Liver (tissue), 9 donors: ENCODE results near the gene STAT1. TPM values are rescaled to one million over a fixed set of nuclear protein-coding genes. Genes with fewer than 3 reads are reported as not detected.

Experiments
- DNase-seq: peaks from one replicate; pipeline ENCODE4 v3.0.0-alpha.2; 2017; ENCODE audit warnings: low spot score
- H3K27ac ChIP-seq, 2 donors: one replicate each; pipeline ENCODE4 v1.7.0; 2013; ENCODE audit warnings: inconsistent platforms in 2 of 2, low read length in 2 of 2, control low read depth in 1 of 2, low read depth in 1 of 2, mild to moderate bottlenecking in 1 of 2
- H3K27me3 ChIP-seq, 4 donors: one replicate each; pipeline versions ENCODE4 v1.6.1 to v1.7.0; 2013; ENCODE audit warnings: low read length in 3 of 4, inconsistent platforms in 1 of 4, mild to moderate bottlenecking in 1 of 4, moderate library complexity in 1 of 4; ENCODE audit not compliant: control insufficient read depth in 4 of 4, insufficient read depth in 4 of 4
- H3K36me3 ChIP-seq, 4 donors: one replicate each; pipeline versions ENCODE4 v1.6.1 to v1.7.0; 2013; ENCODE audit warnings: low read length in 3 of 4, mild to moderate bottlenecking in 3 of 4, low read depth in 1 of 4, moderate library complexity in 1 of 4; ENCODE audit not compliant: control insufficient read depth in 4 of 4, insufficient read depth in 3 of 4
- H3K4me1 ChIP-seq, 4 donors: one replicate each; pipeline versions ENCODE4 v1.6.1 to v1.7.0; 2013; ENCODE audit warnings: low read length in 3 of 4, mild to moderate bottlenecking in 3 of 4, moderate library complexity in 1 of 4; ENCODE audit not compliant: control insufficient read depth in 4 of 4, insufficient read depth in 4 of 4
- H3K4me3 ChIP-seq, 3 donors: one replicate each; pipeline versions ENCODE4 v1.6.1 to v1.7.0; 2013; ENCODE audit warnings: low read length in 3 of 3, control low read depth in 1 of 3, low read depth in 1 of 3, mild to moderate bottlenecking in 1 of 3
- H3K9ac ChIP-seq, 2 donors: one replicate each; pipeline ENCODE4 v1.7.0; 2013; ENCODE audit warnings: low read length in 2 of 2, mild to moderate bottlenecking in 2 of 2, moderate library complexity in 2 of 2, control low read depth in 1 of 2, low read depth in 1 of 2
- H3K9me3 ChIP-seq, 4 donors: one replicate each; pipeline versions ENCODE4 v1.6.1 to v1.7.0; 2013; ENCODE audit warnings: low read length in 3 of 4; ENCODE audit not compliant: control insufficient read depth in 4 of 4
- ATF3 ChIP-seq: IDR thresholded peaks from 2 replicates; pipeline ENCODE4 v1.6.1; 2016; ENCODE audit warnings: antibody characterized with exemption
- EGR1 ChIP-seq, 2 donors: IDR thresholded peaks; 2 replicates each; pipeline ENCODE4 v1.6.1; 2016 to 2018; ENCODE audit warnings: antibody characterized with exemption in 2 of 2, low read depth in 2 of 2
- GABPA ChIP-seq, 2 donors: IDR thresholded peaks in 1 of 2; conservative IDR thresholded peaks in 1 of 2; 2 replicates each; pipeline ENCODE4 v1.6.1; 2016; ENCODE audit warnings: antibody characterized with exemption in 2 of 2, mild to moderate bottlenecking in 1 of 2, moderate library complexity in 1 of 2
- JUND ChIP-seq, 2 donors: IDR thresholded peaks; 2 replicates each; pipeline ENCODE4 v1.6.1; 2016; ENCODE audit warnings: antibody characterized with exemption in 2 of 2
- MAX ChIP-seq: IDR thresholded peaks from 2 replicates; pipeline ENCODE4 v1.6.1; 2016; ENCODE audit warnings: antibody characterized with exemption
- REST ChIP-seq: IDR thresholded peaks from 2 replicates; pipeline ENCODE4 v1.6.1; 2016; ENCODE audit warnings: antibody characterized with exemption, mild to moderate bottlenecking
- RXRA ChIP-seq, 2 donors: IDR thresholded peaks; 2 replicates each; pipeline ENCODE4 v1.6.1; 2017 to 2018; ENCODE audit warnings: antibody characterized with exemption in 2 of 2, mild to moderate bottlenecking in 1 of 2
- SP1 ChIP-seq: IDR thresholded peaks from 2 replicates; pipeline ENCODE4 v1.6.1; 2018; ENCODE audit warnings: antibody characterized with exemption, mild to moderate bottlenecking
- ZBTB33 ChIP-seq: IDR thresholded peaks from 2 replicates; pipeline ENCODE4 v1.6.1; 2016; ENCODE audit warnings: antibody characterized with exemption
- WGBS: extraction: QIAGEN DNeasy Blood & Tissue Kit; methylation state at CpG from one replicate; pipeline ENCODE4 v1.1.7; 2013; 5-methylcytosine and 5-hydroxymethylcytosine counted together
- polyA plus RNA-seq, 2 donors: library from polyadenylated mRNA; stranded (reverse) in 1 of 2; unstranded in 1 of 2; fragments of 200-250 nt in 1 of 2; fragments of >200 nt in 1 of 2; fragmentation: Nextera tagmentation in 1 of 2; extraction: Ambion mirVana in 1 of 2; gene quantifications; one replicate each; pipeline versions ENCODE4 v1.2.1 to v1.2.3, GENCODE V29; 2013 to 2015
- total RNA-seq, 2 donors: library from RNA; depleted of rRNA; stranded (reverse); fragments of >200 nt; gene quantifications; one replicate each; pipeline ENCODE4 v1.2.3, GENCODE V29; 2014
- donor health status: healthy.
- donor health status: healthy.
- donor health status: healthy.
- donor health status: healthy.
- donor health status: healthy.

The STAT1 gene
- total and polyA plus RNA-seq, 4 donors, result 26.2 to 78.7 (median 45.6) TPM

- no peak for TF ChIP-seq JUND (IDR thresholded peaks at IDR 0.05)
- no peak for TF ChIP-seq ATF3
- TF ChIP-seq GABPA (IDR thresholded peaks at IDR 0.05 in 1 of 2, conservative IDR thresholded peaks at IDR 0.05 in 1 of 2), result no peak
- no peak for DNase-seq
- Histone ChIP-seq H3K9me3 (no peaks in the 10 kb centered on the region), H3K27me3 (no peaks in the 10 kb centered on the region), H3K9ac (no peak overlapping the region), H3K36me3 (peaks cover 20 to 70% (median 58%) of the 10 kb centered on the region in 4 donors), H3K4me3 (no peak overlapping the region), H3K27ac (no peak overlapping the region), H3K4me1 (peaks cover 5 to 23% (median 15%) of the 10 kb centered on the region in 4 donors)
Measured at GRCh38 chr2:191008286-191008685, 5.7 kb downstream of the STAT1 start.

GRCh38 chr2:191006997-191007783, 6.8 kb downstream of the STAT1 start:
- peaks cover 22 to 79% (median 69%) of the 10 kb centered on the region in 4 donors for H3K36me3 ChIP-seq
- no peak for TF ChIP-seq MAX
- WGBS, result 94% methylated on average over 4 of the region's 4 CpGs

GRCh38 chr2:191006297-191006696, 7.7 kb downstream of the STAT1 start:
- DNase-seq, result no peak
- no peak overlapping the region for H3K4me3 ChIP-seq
- WGBS, result 98% methylated on average over 3 of the region's 3 CpGs
- H3K4me1 ChIP-seq, result peaks cover 0 to 6% (median 4%) of the 10 kb centered on the region in 4 donors
- H3K27ac ChIP-seq, result no peak overlapping the region
- H3K9me3 ChIP-seq, result no peaks in the 10 kb centered on the region
- no peak for TF ChIP-seq SP1
- no peak for TF ChIP-seq REST
- TF ChIP-seq JUND (IDR thresholded peaks at IDR 0.05), result no peak
- no peak for TF ChIP-seq EGR1 (IDR thresholded peaks at IDR 0.05; ENCODE audit: low read depth in 2 of 2)
- no peak for TF ChIP-seq RXRA (IDR thresholded peaks at IDR 0.05)
- TF ChIP-seq ZBTB33, result no peak
- H3K9ac ChIP-seq, result no peak overlapping the region
- peaks cover 22 to 85% (median 73%) of the 10 kb centered on the region in 4 donors for H3K36me3 ChIP-seq
- no peaks in the 10 kb centered on the region for H3K27me3 ChIP-seq

More at GRCh38 chr2:191006997-191007783, 6.8 kb downstream of the STAT1 start:
- peaks cover 0 to 14% (median 7%) of the 10 kb centered on the region in 4 donors for H3K4me1 ChIP-seq
- no peaks in the 10 kb centered on the region for H3K27me3 ChIP-seq
- H3K9ac ChIP-seq, result no peak overlapping the region
- H3K4me3 ChIP-seq, result no peak overlapping the region
- H3K27ac ChIP-seq, result no peak overlapping the region
- no peak for DNase-seq
- no peaks in the 10 kb centered on the region for H3K9me3 ChIP-seq
